Left hindlimb (tissue), 1 donor: Measurements from ENCODE around the gene BCR.

Experiments
- DNase-seq: peaks from one replicate; pipeline ENCODE4 v3.0.0-alpha.2; 2018

The BCR gene

DNA sequence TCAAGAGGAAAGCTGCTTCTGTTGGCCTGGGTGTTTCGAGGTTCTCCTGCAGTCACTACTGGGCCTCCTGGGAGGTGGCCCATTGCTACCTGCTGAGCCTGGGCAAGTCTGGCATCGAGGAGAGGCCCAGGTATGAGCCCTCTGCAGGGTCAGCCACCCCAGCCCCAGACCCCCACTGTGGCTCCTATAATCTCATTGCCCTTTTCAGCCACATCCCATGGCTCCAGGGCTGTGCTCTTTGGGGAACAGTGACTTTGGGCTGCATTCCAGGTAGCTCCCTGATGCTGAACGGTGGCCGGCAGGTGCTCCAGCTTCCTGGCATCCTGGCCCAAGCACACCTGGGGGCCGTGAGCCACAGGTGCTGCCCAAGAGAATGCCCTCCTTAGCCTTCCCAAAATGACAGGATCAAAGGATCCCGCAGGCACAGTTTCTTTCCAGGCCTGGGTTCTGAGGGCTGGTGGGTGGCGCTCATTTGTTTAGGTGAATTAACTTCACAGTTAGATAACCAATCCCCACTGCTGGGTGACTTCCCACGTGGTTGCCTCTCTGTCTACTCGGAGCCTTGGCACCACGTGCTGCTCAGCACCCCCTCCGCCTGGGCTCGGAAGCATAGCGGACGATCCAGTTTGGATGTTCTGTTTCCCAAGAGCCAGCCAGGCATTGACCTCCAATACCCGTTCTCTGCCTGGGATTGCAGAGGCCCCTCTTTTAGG is 97.4 kb downstream of the BCR start:
- DNase-seq: no peak

- DNase-seq: no peak
These were observed 98.8 kb downstream of the BCR start for GRCh38 chr22:23278883-23279675.

GRCh38 chr22:23279781-23280180 is 99.5 kb downstream of the BCR start:
- DNase-seq: no peak

DNA sequence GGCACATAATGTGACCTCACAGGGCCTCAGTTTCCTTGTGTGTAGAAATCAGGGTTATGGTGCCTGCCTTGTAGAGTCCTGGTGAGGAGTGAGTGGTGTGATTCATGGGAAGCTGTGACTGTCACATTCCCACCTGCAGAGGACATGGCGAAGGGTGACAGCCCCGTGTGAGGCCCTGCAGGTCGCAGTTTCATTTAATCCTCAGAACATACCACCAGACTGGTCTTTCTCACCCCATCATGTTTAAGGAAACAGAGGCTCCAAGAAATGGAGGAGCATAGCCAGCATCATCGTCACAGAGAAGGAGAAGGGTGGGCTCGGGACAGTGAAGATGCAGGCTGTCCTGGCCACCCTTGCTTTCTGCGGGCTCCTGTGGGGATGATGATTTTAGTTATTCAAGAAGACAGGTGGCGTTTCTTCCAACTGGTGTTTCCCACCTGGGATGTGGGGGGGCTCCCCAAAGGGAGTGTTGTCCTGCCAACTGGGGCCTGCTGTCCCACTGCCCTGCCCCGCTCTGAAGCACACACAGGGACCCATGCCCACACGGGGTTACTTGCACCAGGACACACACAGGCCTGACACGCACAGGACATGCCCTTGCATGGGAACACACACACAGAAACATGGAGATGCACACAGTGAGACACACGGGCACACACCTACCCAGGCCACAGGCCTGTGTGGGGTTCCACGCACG is 100.2 kb downstream of the BCR start:
- DNase-seq: no peak

DNA sequence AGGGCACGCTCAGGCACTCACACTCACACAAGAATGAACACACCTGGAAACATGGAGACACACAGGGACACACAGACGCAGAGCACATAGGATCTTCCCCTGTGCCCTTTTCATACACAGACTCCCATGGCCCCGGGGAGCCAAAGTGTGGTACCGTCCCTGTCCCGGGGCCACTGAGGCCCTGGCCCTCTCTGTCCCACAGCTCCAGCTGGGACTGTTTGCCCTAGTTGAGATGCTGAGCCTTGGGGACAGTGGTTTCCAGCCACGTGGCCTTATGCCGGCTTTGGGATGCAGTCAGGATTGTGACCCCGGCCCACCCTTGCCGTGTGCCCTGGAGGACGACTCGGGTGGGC is 100.7 kb downstream of the BCR start:
- DNase-seq: no peak

DNA sequence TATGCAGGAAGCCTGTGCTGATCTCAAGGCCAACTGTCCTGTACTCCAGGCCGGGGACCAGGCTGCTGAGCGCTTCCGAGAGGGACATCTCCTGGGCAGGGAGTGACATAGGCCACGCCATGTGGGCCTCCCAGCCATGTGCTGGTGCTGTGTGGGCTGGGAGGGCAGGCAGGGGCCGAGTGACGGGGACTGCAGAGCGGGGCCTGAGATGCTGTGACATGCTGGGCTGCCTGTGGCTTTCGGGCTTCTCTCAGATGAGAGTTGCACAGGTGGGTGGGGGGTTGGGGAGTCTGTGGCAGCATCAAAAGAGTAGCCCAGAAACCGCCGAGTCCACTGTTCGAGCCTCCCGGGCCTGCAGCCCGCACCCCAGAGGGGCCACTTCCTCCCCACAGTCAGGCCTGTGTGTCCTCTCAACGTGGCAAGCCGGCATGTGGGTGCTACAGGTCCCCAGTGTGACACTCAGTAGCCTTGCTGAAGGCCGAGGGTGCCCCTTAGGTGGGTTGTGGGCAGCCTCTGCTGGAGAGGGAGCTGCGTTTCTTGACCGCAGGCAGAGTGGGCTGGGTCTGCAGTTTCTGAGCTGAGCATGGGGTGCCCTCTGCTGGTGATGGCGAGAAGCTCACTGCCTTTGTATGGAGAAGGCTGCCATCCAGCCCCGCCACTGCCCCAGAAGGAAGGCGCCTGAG is 101.2 kb downstream of the BCR start:
- DNase-seq: peak; percentile 86

DNA sequence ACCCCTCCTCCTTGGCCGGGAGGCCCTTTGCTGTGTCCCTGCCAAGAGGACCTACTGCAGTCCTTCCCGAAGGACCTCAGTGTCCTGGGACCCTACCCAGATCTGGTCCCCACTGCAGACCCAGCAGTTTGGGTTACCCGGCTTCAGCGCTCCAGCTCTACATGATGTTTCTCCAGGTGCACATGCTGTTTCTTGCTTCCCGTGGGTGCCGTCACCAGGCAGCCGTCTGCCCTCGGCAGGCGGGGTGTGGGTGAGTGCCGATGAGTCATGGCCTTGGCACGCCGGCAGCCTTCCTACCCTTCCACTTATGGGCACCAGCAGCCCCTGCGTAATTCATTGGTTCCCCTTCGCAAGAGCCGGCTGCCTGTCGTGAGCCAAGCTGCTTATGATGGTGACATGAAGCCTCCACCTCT is 101.8 kb downstream of the BCR start:
- no peak for DNase-seq

GRCh38 chr22:23282516-23282915 is 102.2 kb downstream of the BCR start:
- DNase-seq: no peak

- DNase-seq: no peak
These were observed 102.7 kb downstream of the BCR start for GRCh38 chr22:23282986-23283385.

GRCh38 chr22:23283591-23284503 is 103.5 kb downstream of the BCR start:
- no peak for DNase-seq

GRCh38 chr22:23284504-23285033 is 104.3 kb downstream of the BCR start:
- no peak for DNase-seq

DNA sequence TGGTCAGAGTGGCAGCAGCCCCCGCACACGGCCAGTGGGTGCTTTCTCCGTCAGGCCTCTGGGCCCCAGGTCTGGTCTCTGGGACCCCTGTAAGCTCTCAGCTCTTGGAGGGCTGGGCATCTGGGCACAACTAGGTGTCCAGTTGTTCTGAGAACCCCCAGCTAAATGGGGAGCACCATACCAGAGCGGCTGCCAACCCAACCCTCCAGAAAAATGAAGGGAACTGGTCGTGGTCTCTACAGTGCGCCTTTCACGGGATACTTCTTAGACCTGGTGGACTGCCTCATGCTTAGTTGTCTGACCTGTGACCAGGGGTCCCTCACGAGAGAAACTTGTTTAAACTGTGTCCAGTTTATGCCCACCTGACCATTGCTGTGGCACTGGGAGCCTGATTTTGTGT is 104.9 kb downstream of the BCR start:
- no peak for DNase-seq

DNA sequence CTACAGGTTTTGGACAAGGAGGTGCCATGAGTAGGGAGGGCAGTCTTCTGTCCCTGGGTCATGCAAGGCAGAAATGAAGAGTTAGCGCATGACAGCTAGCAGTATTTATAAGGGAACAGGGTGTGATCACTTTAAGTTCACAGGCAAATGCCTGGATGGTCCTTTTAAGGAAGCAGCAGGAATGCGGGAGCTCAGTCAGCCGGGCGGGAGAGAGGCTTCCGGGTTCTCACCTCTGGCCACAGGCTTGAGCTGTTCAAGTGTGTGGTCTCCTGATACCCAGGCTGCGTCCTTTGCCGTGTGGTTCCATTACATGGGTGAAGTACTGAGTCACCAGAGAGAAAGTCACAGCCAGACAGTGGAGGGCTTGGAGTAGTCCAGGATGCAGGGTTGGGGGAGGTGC is 105.4 kb downstream of the BCR start:
- no peak for DNase-seq

GRCh38 chr22:23286296-23286695 is 106.0 kb downstream of the BCR start:
- no peak for DNase-seq

DNA sequence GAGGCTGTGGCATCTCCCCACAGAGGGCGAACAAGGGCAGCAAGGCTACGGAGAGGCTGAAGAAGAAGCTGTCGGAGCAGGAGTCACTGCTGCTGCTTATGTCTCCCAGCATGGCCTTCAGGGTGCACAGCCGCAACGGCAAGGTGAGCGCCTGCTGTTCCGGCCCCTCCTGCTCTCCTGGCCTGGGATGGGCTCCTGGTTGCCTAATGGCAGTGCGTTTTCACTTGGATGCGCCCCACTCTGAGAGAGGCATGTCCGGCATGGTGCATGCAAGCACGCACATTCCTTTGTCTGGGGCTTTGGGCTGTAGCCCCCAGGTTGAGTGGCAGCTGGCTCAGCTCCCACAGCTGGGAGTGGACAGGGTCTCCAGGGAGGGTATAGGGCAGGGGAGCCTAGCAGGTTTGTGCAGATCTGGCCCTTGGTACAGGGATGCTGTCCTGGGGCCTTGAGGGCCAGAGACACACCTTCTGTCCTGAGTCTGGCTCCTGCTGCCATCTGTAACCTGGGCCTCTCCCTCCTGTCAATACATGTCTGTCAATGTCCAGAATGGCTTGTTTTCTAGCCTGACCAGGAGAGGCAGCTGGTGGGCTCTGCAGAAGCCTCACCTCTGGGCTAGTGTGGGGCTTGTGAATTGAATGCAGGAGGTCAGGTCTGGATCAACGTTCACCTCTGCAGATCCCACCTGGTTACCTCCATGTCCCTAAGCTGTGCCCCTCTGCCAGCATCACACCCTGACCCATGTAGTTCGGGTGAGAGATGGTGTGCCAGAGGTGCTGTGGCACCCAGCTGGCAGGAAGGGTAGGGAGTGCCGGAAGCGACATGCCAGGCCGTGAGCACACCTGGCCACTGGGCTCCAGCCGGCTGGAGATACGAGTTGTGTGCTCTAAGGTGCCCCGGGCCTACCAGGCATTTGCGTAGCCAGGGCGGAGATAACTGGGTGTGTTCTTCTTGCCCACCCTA is 107.1 kb downstream of the BCR start:
- no peak for DNase-seq

- no peak for DNase-seq
These were observed 108.2 kb downstream of the BCR start for GRCh38 chr22:23288301-23289129.

GRCh38 chr22:23289130-23289503 is 108.8 kb downstream of the BCR start:
- no peak for DNase-seq

DNA sequence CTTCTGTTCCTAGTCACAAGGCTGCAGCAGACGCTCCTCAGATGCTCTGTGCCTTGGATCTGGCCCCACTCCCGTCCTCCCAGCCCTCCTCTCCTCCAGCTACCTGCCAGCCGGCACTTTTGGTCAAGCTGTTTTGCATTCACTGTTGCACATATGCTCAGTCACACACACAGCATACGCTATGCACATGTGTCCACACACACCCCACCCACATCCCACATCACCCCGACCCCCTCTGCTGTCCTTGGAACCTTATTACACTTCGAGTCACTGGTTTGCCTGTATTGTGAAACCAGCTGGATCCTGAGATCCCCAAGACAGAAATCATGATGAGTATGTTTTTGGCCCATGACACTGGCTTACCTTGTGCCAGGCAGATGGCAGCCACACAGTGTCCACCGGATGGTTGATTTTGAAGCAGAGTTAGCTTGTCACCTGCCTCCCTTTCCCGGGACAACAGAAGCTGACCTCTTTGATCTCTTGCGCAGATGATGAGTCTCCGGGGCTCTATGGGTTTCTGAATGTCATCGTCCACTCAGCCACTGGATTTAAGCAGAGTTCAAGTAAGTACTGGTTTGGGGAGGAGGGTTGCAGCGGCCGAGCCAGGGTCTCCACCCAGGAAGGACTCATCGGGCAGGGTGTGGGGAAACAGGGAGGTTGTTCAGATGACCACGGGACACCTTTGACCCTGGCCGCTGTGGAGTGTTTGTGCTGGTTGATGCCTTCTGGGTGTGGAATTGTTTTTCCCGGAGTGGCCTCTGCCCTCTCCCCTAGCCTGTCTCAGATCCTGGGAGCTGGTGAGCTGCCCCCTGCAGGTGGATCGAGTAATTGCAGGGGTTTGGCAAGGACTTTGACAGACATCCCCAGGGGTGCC is 109.8 kb downstream of the BCR start:
- no peak for DNase-seq
